Upper lobe of left lung (tissue), 4 donors: ENCODE measurements around the gene CLBA1.

Experiments
- CTCF ChIP-seq, 6 experiments: fragments of 450-650 bp in 4 of 6; fragments of 200-600 bp in 2 of 6; sonication (generic) in 2 of 6; IDR thresholded peaks; one replicate each; pipeline ENCODE4 v1.5.1; 2016 to 2019; ENCODE audit warnings: antibody characterized with exemption in 6 of 6
- EP300 ChIP-seq, 4 donors: sonication (generic); formaldehyde crosslinking; IDR thresholded peaks; one replicate each; pipeline ENCODE4 v1.5.1; 2017; ENCODE audit warnings: antibody characterized with exemption in 4 of 4, control low read depth in 2 of 4
- POLR2A ChIP-seq, 4 donors: fragments of 450-650 bp; IDR thresholded peaks; one replicate each; pipeline ENCODE4 v1.5.1; 2016 to 2017; ENCODE audit warnings: antibody characterized with exemption in 4 of 4, mild to moderate bottlenecking in 2 of 4
- POLR2AphosphoS5 ChIP-seq, 2 donors: sonication (generic); formaldehyde crosslinking; IDR thresholded peaks; one replicate each; pipeline ENCODE4 v1.5.1; 2017; ENCODE audit warnings: antibody characterized with exemption in 2 of 2

DNA sequence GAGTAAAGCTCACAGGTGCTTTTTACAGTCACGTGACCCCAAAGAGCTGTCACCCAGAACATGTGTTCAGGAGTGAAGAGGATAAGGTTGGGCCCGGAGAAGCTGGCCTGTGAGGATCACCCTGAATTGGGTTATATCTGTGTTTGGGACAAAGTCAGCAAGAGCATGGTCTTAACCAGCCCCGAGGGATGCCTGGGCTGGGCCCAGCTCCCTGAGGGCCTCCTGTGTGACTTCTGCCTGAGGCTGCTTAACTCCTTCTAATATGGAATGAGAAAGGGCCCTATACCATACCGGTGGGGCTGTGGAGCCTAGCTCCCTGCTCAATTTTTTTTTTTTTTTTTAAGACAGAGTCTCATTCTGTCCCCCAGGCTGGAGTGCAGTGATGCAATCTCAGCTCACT, 32.8 kb downstream of the CLBA1 start:
- TF ChIP-seq EP300 (IDR thresholded peaks at IDR 0.05) (no peak), POLR2A (IDR thresholded peaks at IDR 0.05) (no peak), CTCF (IDR thresholded peaks at IDR 0.05) (no peak), POLR2AphosphoS5 (IDR thresholded peaks at IDR 0.05) (no peak)
